IPS-18c (cell line): ENCODE measurements around the gene LINC00305.

Source experiments
- H3K4me3 ChIP-seq: 2 replicates; pipeline ENCODE4 v1.7.0; 2013; ENCODE audit warnings: low read depth, mild to moderate bottlenecking, low read length, moderate library complexity; ENCODE audit not compliant: insufficient read depth
- H3K9me3 ChIP-seq: one replicate; pipeline ENCODE4 v1.6.1; 2013; ENCODE audit warnings: mild to moderate bottlenecking, low read length, moderate library complexity; ENCODE audit not compliant: control insufficient read depth, insufficient read depth

LINC00305 gene

DNA sequence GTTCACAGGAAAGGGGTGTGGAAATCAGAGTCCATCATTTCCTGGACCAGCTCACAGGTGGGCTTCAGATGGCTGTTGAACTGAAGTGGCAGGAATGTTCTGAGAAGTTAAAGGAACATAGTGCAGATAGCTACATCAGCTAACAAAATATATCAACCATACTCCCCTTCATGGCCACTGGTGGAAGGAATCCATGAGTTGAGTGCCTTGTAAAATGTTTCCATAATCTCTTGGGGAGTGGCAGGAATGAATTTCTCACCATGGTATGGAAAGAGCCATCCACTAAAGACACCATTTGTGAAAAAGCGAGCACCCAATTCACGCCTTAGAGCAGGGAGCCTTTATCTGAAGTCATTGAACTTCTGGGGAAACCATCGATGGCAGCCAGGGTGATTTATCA lies at the start of gene LINC00305:
Gene LINC00305, minus strand, starts transcription at position 101 of the 400 bp plus-strand sequence.
- Histone ChIP-seq H3K4me3 (no peak within 1 kb of the TSS), H3K9me3 (no peaks in the 10 kb centered on the region)

DNA sequence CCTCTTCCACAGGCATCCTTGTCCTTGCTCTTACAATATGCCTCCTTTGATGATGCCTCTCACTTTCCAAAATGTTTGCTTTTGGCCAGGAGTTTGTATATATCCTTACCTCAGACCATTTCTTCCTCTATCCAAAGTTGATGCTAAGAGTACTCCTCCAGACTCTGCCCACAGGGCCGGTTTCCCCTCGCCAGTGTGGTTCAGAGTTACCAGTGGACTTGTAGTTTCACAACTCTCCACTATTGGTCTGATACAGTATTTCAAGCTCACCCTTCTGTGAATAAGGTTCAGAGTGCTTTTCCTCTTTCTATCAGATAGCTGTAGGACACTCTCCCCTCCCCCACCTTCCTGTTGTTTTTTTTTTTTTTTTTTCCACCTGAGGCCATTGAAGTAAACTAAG lies 42.2 kb upstream of the LINC00305 start:
- Histone ChIP-seq H3K4me3 (no peak overlapping the region), H3K9me3 (no peaks in the 10 kb centered on the region)

DNA sequence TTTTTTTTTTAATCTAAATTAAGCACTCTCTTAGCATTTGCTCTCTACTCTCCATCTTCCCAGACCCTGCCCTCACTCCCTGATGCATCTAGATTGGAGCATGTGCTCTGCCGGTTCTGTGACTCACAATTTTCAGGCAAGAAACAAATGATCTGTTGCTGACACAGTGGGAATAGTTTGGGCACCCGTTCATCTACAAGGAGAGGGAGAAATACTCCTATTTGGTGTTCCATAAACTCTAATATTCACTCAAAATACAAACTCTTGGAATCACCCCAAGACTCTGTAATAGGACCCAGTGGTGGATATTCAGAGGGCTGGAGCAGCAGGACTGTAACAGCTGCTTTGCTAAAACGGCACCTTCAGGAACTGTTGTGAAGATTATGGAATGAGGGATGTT lies 37.1 kb upstream of the LINC00305 start:
- no peaks in the 10 kb centered on the region for H3K9me3 ChIP-seq
- no peak overlapping the region for H3K4me3 ChIP-seq

DNA sequence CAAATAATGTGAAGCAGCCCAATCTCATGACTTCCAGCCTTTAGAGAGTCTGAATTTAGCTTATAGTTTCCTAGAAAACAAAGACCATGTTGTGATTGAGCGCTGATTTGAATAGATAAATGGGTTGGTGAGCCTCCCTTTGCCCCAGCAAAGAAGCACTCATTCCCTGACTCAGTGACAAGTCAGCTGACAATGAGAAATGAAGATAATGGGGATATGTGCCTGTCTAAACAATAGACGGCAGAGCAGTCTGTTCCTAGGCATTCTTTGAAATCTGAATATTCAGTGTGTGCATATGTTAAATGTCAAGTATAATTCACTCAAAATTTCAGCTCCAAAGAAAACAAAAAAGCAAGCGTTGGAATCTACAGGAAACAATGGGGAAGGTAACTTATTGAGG lies 34.8 kb upstream of the LINC00305 start:
- no peak overlapping the region for H3K4me3 ChIP-seq
- H3K9me3 ChIP-seq, result no peaks in the 10 kb centered on the region

DNA sequence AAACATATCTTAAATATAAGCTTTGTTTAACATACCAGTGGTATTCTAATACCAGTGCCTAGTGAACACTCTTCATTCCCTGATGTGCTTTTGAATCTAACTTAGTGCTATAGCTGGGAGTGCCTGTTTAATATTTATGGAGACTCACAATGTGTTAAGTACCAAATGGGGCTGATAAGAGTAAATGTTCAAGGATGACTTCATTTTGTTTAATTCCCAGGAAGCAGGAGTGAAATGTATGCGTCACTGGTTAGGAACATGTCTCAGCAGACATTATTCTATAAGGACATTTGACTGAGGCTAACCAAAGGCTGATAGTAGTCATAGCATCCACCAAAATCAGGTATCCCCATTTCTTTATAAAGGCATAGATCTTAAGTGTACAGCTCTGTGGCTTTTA lies 31.7 kb upstream of the LINC00305 start:
- H3K4me3 ChIP-seq, result no peak overlapping the region
- H3K9me3 ChIP-seq, result no peaks in the 10 kb centered on the region

DNA sequence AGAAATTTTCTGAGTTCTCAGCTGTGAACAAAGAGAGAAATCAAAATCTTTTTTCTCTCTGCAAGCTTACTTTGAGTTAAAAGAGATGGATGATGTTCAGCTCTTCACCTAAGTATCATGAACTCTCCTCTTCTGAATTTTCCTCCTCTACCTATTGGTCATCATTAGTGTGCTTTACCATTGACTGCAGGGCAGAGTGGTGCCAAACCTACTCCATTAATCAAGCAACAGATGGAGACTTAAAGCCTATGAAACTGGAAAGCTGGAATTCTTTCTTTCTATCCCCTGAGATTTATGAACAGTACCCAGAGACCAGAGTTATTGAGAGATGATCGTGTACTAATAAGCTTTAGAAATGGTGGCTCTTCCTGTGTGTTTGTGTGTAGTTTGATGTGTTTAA lies 31.3 kb upstream of the LINC00305 start:
- H3K4me3 ChIP-seq, result no peak overlapping the region
- H3K9me3 ChIP-seq, result no peaks in the 10 kb centered on the region

DNA sequence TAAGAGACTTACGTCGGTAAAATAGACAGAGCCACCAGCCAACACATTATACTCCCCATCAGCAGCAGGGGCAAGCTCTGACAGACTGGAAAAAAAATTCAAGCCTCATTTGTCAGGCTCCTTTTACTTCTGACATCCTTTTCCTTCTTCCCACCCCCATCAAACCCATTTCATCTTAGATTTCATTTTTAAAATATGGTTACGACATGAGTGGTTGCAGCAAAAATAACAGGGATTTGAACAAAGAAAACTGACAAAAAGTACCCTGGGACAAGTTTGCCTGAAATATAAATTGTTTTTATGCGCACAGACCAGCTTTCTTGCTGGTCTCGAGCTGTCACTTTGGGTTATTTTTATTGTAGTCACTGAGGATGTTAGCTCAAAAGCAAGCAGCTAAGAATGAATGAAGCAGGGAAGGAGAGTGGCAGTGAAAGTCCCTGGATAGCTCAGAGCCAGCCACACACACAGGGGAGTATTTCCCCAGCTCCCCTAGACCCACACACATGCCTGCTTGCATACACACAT lies 30.7 kb upstream of the LINC00305 start:
- Histone ChIP-seq H3K9me3 (no peaks in the 10 kb centered on the region), H3K4me3 (no peak overlapping the region)

DNA sequence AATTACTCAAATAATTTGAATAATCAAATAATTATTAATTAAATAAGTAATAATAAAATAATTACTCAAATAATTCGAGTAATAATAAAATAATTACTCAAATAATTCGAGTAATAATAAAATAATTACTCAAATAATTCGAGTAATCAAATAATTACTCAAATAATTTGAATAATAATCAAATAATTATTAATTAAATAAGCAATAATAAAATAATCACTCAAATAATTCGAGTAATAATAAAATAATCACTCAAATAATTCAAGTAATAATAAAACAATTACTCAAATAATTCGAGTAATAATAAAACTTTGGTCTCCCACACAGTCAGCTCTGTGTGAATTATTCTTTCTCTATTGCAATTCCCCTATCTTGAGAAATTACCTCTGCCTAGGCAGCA lies 30.0 kb upstream of the LINC00305 start:
- Histone ChIP-seq H3K9me3 (no peaks in the 10 kb centered on the region), H3K4me3 (no peak overlapping the region)

DNA sequence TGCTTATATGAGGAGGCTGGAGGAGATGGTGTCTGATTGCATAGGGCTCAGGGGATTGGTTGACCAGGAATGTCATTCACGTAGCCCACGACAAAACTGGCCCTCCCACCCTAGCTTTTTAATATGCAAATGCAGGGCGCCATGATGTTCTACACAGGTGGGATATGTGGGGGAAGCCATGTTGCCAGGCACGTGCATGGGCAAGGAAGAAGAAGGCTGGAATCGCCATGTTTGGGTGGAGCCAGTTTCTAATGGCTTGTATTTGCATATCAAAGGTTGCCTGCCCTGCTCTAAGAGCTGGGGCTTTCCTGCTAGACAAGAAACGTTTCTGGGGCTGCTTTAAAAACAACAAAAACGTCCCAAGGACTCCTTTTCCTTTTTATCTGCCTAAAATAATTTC lies 26.5 kb upstream of the LINC00305 start:
- no peak overlapping the region for H3K4me3 ChIP-seq
- no peaks in the 10 kb centered on the region for H3K9me3 ChIP-seq

DNA sequence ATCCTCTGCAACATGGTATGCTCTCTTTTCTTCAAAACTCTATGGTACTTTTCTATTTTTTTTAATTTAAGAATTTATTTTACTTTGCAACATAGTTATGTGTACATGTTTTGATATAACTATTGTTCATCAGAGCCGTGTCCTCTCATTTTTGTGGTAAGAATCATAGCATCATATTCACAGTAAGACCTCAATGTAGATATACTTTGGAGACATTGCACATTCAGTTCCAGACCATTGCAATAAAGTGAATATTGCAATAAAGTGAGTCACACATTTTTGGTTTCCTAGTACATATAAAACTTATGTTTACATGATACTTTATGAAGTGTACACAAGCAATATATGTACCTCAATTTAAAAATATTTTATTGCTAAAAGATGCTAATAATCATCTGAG lies 22.7 kb upstream of the LINC00305 start:
- Histone ChIP-seq H3K9me3 (no peaks in the 10 kb centered on the region), H3K4me3 (no peak overlapping the region)

DNA sequence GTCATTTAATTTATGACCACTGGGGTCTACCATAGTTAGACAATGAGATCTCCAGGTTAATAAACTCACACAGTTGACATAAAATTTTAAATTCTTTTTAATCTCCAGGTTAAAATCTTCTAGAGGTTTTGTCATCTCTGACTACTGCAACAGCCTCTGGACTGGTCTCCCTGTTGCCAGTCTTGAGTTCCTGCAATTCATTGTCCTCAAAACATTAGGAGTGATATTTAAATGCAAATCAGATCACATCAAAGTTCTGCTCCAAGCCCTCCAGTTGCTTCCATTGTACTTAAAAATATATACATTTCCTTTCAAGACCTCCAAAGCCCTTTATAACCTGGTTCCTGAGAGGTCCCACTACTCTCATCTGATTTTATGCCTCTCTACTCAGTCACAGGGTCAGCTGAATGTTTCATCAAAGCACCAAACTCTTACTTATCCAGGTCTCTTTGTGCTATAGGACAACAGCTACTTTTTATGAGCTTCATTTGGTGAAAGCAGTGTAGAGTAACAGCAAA lies 18.6 kb upstream of the LINC00305 start:
- Histone ChIP-seq H3K4me3 (no peak overlapping the region), H3K9me3 (no peaks in the 10 kb centered on the region)

DNA sequence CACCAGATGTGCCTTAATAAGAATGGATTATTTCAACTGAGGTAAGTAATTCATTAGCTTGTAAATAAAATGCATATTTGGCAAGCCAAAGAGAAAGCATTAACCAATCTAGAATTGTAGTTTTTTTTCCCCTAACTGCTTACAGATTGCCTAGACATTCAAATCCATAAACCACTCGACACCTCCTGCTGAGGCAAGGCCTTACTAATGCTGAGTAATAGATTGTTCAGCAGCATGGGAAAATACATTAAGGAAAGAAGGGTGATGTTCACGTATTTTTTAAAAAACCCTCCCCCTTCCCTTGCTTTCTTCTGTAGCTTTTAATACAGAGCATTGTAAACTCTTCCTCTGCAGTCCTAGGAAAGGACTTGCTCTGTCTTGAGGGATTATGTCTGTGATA lies 17.0 kb upstream of the LINC00305 start:
- no peaks in the 10 kb centered on the region for H3K9me3 ChIP-seq

DNA sequence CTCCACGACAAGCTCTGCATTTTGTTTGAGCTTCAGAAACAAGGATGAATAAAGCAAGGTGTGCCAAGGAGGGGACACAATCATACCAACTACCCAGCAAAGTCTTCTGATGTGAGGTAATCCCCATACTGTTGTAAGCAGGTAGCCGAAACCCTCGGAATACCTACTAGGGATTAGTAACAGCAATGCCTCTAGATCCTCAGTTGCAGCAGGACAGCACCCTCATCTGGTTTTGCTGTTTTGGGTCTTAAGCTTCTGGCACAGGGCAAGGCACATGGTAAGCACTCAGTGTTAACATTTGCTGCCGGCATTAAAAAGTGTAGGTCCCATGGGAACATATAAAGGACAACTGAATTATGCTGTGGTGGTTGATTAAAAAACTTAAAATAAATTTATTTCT lies 16.0 kb upstream of the LINC00305 start:
- no peaks in the 10 kb centered on the region for H3K9me3 ChIP-seq

More for the DNA sequence above, 17.0 kb upstream of the LINC00305 start:
- no peak overlapping the region for H3K4me3 ChIP-seq

DNA sequence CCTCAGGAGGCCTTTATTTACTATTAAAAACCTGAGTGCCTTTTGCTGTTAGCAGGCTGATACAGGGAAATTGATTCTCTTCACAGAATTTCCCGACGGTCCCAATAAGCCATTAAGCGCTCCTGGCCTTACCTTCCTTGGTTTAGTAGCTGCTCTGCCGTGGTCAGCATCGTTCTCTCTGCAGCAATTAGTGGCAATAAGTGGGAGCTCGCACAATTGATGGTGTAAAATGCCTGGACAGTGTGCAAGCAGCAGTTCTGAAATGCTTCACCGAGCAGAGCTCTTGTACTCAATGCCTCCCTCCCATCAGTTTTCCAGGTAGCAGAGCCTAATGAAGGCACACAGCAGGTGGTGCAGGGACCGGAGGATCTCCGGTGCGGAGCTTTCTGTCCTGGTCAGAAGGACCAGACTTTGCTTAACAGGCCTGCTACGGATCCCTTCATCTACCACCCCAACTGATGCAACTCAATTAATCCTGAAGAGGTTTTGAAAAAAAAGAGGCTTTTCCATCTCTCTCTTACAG lies 1.1 kb upstream of the LINC00305 start:
- no peak overlapping the region for H3K4me3 ChIP-seq

More for the DNA sequence above, 16.0 kb upstream of the LINC00305 start:
- H3K4me3 ChIP-seq, result no peak overlapping the region

DNA sequence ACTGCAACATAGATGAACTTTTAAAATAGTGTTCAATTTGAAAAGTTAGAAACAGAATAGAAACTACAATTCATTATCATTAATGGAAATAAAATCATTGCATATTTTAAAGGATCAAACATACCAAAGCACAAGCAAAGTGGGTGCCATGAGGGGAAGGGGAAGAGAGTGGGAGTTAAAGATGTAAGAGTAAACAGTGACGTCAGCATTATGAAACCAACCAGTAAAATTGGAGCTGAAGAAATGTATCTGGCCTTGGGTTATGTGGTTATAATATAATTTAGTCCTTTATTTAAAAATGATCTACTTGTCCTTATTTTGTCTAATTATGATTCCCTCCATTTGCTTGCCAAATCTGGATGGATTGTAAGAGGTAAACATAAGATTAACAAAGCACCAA lies 6.0 kb downstream of the LINC00305 start:
- Histone ChIP-seq H3K4me3 (no peak overlapping the region), H3K9me3 (peaks cover 4% of the 10 kb centered on the region)

More for the DNA sequence above, 1.1 kb upstream of the LINC00305 start:
- no peaks in the 10 kb centered on the region for H3K9me3 ChIP-seq

DNA sequence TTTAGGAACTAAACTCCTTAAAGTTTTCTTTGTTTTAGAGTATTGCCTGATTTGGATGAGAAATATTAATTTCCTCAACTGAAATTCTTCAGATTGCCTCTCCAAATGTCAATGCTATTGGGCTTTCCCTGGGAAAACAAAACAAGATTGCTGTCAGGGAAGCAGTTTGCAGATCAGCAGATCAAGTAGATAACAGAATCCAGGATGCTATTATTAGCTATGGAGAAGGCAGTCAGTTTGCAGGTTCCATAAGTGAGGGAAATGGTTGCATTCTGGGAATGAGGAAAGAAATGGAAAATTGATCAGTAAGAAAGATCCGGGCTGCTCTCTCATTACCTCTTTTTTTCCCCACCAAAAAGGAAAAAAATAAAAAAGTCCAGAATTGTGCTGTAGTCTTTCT lies 11.0 kb downstream of the LINC00305 start:
- peaks cover 4% of the 10 kb centered on the region for H3K9me3 ChIP-seq
- no peak overlapping the region for H3K4me3 ChIP-seq

DNA sequence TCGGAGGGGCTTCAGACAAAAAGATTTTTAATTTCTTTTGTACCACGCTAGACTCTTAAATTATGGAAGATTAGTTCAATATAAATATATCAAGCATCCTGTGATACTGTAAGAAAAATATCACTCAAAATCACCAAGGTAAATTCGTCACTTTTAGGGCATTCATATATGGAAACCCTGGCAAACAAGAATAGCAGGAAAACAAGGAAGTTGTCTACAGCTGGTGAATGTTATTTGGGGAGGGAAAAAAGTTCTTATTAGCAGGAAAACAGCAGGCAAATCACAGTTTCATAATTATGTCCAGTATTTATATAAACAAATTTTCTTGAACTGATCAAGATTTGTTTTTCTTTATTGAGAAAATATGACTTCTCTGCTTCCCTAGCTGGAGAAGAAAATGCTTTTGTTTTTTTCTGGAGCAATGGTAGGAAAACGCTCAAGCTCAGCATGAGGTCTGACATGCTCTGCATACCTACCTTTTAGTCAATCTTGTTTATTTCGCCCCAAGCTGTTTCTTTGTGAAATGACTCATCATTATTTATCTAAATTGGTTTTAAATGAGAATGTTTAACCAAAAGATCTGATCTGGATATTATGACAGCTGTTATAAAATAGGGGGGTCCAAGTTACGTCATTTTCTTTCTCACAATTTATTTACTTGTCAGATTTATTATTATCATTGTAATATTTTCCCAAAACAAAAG lies 14.7 kb downstream of the LINC00305 start:
- Histone ChIP-seq H3K4me3 (no peak overlapping the region), H3K9me3 (no peaks in the 10 kb centered on the region)

DNA sequence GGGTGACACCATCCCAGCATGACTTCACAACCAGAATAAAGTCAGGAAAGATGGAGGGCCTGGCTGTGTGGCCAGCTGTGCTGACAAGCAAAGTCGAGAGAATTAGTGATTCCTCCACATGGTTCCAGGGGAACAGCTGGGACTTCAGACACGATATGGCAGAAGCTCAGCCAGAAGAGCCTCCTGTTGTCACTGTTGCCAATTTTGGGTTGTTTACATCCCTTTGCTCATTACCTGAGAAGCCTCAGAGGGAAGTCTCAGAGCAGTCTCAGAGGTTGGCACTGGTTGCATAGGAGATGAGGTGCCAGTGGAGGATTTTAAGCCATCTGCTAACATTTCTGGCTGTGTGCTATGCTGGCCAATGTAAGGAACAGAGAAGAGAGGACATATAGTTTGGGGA lies 16.0 kb downstream of the LINC00305 start:
- Histone ChIP-seq H3K9me3 (no peaks in the 10 kb centered on the region), H3K4me3 (no peak overlapping the region)
